B cell (primary cell): ENCODE data around the gene SLC16A10. TPM values are rescaled to one million over a fixed set of nuclear protein-coding genes. Genes with fewer than 3 reads are reported as not detected.

ENCODE experiments used
- ATAC-seq: fragments of 200-7000 bp; cut with Tn5 transposase; one replicate; pipeline ENCODE4 v1.10.0; 2021; ENCODE audit warnings: low read depth, mild to moderate bottlenecking, moderate number of reproducible peaks, moderate library complexity
- CTCF ChIA-PET: fragments of 350-600 bp; sonication (Branson Sonifier 250); formaldehyde crosslinking; loops from one replicate; lab custom pipeline; 2021; ENCODE audit warnings: antibody characterized with exemption, inconsistent platforms; lab: Charles Lee
- POLR2A ChIA-PET: fragments of 350-600 bp; sonication (Branson Sonifier 250); formaldehyde crosslinking; loops from one replicate; lab custom pipeline; 2021; ENCODE audit warnings: antibody characterized with exemption; lab: Charles Lee
- DNase-seq: peaks from one replicate; pipeline ENCODE4 v3.0.0; 2013
- H2AFZ ChIP-seq: 2 replicates; pipeline ENCODE4 v1.6.1; 2012; ENCODE audit warnings: mild to moderate bottlenecking, low read depth, low read length; ENCODE audit not compliant: insufficient read depth, poor library complexity, severe bottlenecking
- H3K27ac ChIP-seq, 2 donors: 1 replicate in 1 of 2; 2 replicates in 1 of 2; pipeline ENCODE4 v1.5.1; 2012 to 2013; ENCODE audit warnings: low read length in 2 of 2, mild to moderate bottlenecking in 2 of 2, moderate library complexity in 1 of 2
- H3K27me3 ChIP-seq, 4 experiments: fragments of 200-600 bp in 1 of 4; sonication (generic) in 1 of 4; replicated peaks in 1 of 4; 1 replicate in 2 of 4; 2 replicates in 2 of 4; pipeline versions ENCODE4 v1.6.1 to v1.7.0; 2013 to 2016; ENCODE audit warnings: low read length in 3 of 4, mild to moderate bottlenecking in 2 of 4, mixed read lengths in 1 of 4, moderate library complexity in 1 of 4; ENCODE audit not compliant: insufficient read depth in 4 of 4, control insufficient read depth in 3 of 4; ENCODE audit errors: control extremely low read depth in 1 of 4
- H3K36me3 ChIP-seq, 2 experiments: replicated peaks in 1 of 2; 1 replicate in 1 of 2; 2 replicates in 1 of 2; pipeline versions ENCODE4 v1.6.1 to v1.7.1; 2013; ENCODE audit warnings: low read length in 1 of 2; ENCODE audit not compliant: insufficient read depth in 2 of 2, control insufficient read depth in 1 of 2; ENCODE audit errors: control extremely low read depth in 1 of 2, extremely low read depth in 1 of 2
- H3K4me1 ChIP-seq, 2 donors: fragments of 200-600 bp in 1 of 2; sonication (generic) in 1 of 2; 1 replicate in 1 of 2; 2 replicates in 1 of 2; pipeline versions ENCODE4 v1.5.1 to v1.6.1; 2013 to 2017; ENCODE audit warnings: low read length in 2 of 2; ENCODE audit not compliant: control insufficient read depth in 2 of 2, insufficient read depth in 2 of 2
- H3K4me2 ChIP-seq: replicated peaks from 2 replicates; pipeline ENCODE3; 2012; ENCODE audit warnings: mild to moderate bottlenecking, low read depth, low read length; ENCODE audit not compliant: poor library complexity, severe bottlenecking
- H3K4me3 ChIP-seq, 5 experiments: fragments of 200-600 bp in 1 of 5; sonication (generic) in 1 of 5; 1 replicate in 3 of 5; 2 replicates in 2 of 5; pipeline versions ENCODE4 v1.5.1 to v1.7.0; 2011 to 2016; ENCODE audit warnings: low read length in 4 of 5, mild to moderate bottlenecking in 4 of 5, low read depth in 2 of 5, control low read depth in 1 of 5, moderate library complexity in 1 of 5; ENCODE audit not compliant: insufficient read depth in 1 of 5; ENCODE audit errors: control extremely low read depth in 1 of 5, extremely low read depth in 1 of 5
- H3K79me2 ChIP-seq: fragments of 200-600 bp; sonication (generic); one replicate; pipeline ENCODE4 v1.6.0; 2016; ENCODE audit warnings: low read length; ENCODE audit not compliant: control insufficient read depth, insufficient read depth
- H3K9ac ChIP-seq: fragments of 200-600 bp; sonication (generic); 2 replicates; pipeline ENCODE4 v1.6.1; 2017; ENCODE audit warnings: mild to moderate bottlenecking, low read length, moderate library complexity
- H3K9me3 ChIP-seq, 3 donors: one replicate each; pipeline versions ENCODE4 v1.6.1 to v1.7.1; 2013; ENCODE audit warnings: low read length in 2 of 3; ENCODE audit not compliant: control insufficient read depth in 2 of 3, insufficient read depth in 1 of 3; ENCODE audit errors: control extremely low read depth in 1 of 3
- H4K20me1 ChIP-seq: 2 replicates; pipeline ENCODE4 v1.6.0; 2012; ENCODE audit warnings: mild to moderate bottlenecking, low read length; ENCODE audit not compliant: insufficient read depth, control insufficient read depth, poor library complexity, severe bottlenecking
- H3K27ac Mint-ChIP-seq: one replicate; pipeline ENCODE4 v1.8.0; 2021; ENCODE audit warnings: mixed read lengths
- H3K27me3 Mint-ChIP-seq: one replicate; pipeline ENCODE4 v1.8.0; 2021; ENCODE audit warnings: mixed read lengths
- H3K4me1 Mint-ChIP-seq: one replicate; pipeline ENCODE4 v1.8.0; 2021; ENCODE audit warnings: mixed read lengths
- H3K4me3 Mint-ChIP-seq: one replicate; pipeline ENCODE4 v1.8.0; 2021; ENCODE audit warnings: mixed read lengths
- H3K9me3 Mint-ChIP-seq: one replicate; pipeline ENCODE4 v1.8.0; 2022; ENCODE audit warnings: mixed read lengths; ENCODE audit not compliant: insufficient read depth
- CTCF ChIP-seq: fragments of 200-600 bp; IDR thresholded peaks from one replicate; pipeline ENCODE4 v1.8.0; 2022; ENCODE audit warnings: antibody characterized with exemption, mild to moderate bottlenecking
- EZH2 ChIP-seq: IDR thresholded peaks from 2 replicates; pipeline ENCODE4 v1.6.1; 2012; ENCODE audit warnings: borderline replicate concordance, low read depth, mild to moderate bottlenecking, moderate library complexity, low read length; ENCODE audit not compliant: insufficient read depth, poor library complexity, severe bottlenecking
- WGBS: methylation state at CpG from one replicate; pipeline ENCODE4 v1.1.5; 2013; ENCODE audit warnings: missing lambda C conversion rate; ENCODE audit not compliant: insufficient coverage; 5-methylcytosine and 5-hydroxymethylcytosine counted together
- intact Hi-C: fragments of 100-400 bp; cut with micrococcal nuclease; formaldehyde crosslinking; loops from one replicate; pipeline ENCODE4 v1.10.0; 2022
- polyA plus RNA-seq: library from polyadenylated mRNA; depleted of rRNA; stranded (reverse); fragments of >200 nt; gene quantifications from 2 replicates; pipeline ENCODE4 v1.2.3, GENCODE V29; 2012
- total RNA-seq, 2 donors: library from RNA; stranded (reverse); fragments of 120-200 nt in 1 of 2; gene quantifications; 1 replicate in 1 of 2; 2 replicates in 1 of 2; pipeline versions ENCODE4 v1.2.3 to v1.2.4, GENCODE V29; 2013 to 2022

Gene SLC16A10
- total and polyA plus RNA-seq, 2 donors (not counting 1 experiment from before 2014, with no cell fraction given): 0.06 to 0.71 TPM

- Histone ChIP-seq H3K9ac (no peak overlapping the region), H2AFZ (no peak overlapping the region), H3K4me1 (peaks cover 17 to 23% of the 10 kb centered on the region in 2 donors), H3K27ac (no peak overlapping the region), H3K27me3 (no peaks in the 10 kb centered on the region), H3K4me2 (no peak overlapping the region), H4K20me1 (no peaks in the 10 kb centered on the region), H3K4me3 (no peak overlapping the region), H3K79me2 (peaks cover 20% of the 10 kb centered on the region), H3K36me3 (no peaks in the 10 kb centered on the region), H3K9me3 (no peaks in the 10 kb centered on the region)
- H3K4me1 Mint-ChIP-seq: peaks cover 18% of the 10 kb centered on the region
- CTCF ChIA-PET: interaction anchor here (0.6 to 1.5 kb wide), 4 partner anchors 16 to 222 kb away, joined by 3 to 6 read pairs (median 4); no protein-coding TSS in a partner anchor
- POLR2A ChIA-PET: no interaction called here
- ATAC-seq (no peak), DNase-seq (no peak)
- no peak overlapping the region for H3K27ac Mint-ChIP-seq
- peaks cover 7% of the 10 kb centered on the region for H3K27me3 Mint-ChIP-seq
- no peaks in the 10 kb centered on the region for H3K9me3 Mint-ChIP-seq
- TF ChIP-seq CTCF (no peak), EZH2 (no peak)
- no peak overlapping the region for H3K4me3 Mint-ChIP-seq
- intact Hi-C loops: no loop called here
Measured at GRCh38 chr6:111256646-111257045, 169.3 kb downstream of the SLC16A10 start.

GRCh38 chr6:111258010-111258409 lies 170.7 kb downstream of the SLC16A10 start:
- H3K9me3 ChIP-seq: no peaks in the 10 kb centered on the region
- no peak overlapping the region for H3K9ac ChIP-seq
- intact Hi-C loops: loop anchor here (2.0 kb wide), 2 partner anchors 383 to 615 kb away; partner anchors contain the start of genes AMD1 and FYN
- H3K27ac ChIP-seq: no peak overlapping the region
- TF ChIP-seq EZH2 (no peak), CTCF (no peak)
- 96% methylated on average over 3 of the region's 13 CpGs for WGBS
- ChIA-PET POLR2A (interaction anchor here (1.9 kb wide), 1 partner anchor 225 kb away, joined by 26 read pairs; the partner anchor contains the start of gene REV3L), CTCF (interaction anchor here (1.3 to 2.5 kb wide), 10 partner anchors 17 to 784 kb away, joined by 3 to 119 read pairs (median 6); no protein-coding TSS in a partner anchor)
- Mint-ChIP-seq H3K4me1 (peaks cover 25% of the 10 kb centered on the region), H3K27ac (no peak overlapping the region), H3K9me3 (no peaks in the 10 kb centered on the region), H3K4me3 (no peak overlapping the region), H3K27me3 (peaks cover 7% of the 10 kb centered on the region)
- H3K4me1 ChIP-seq: peaks cover 17 to 26% of the 10 kb centered on the region in 2 donors
- no peak overlapping the region for H2AFZ ChIP-seq
- ATAC-seq: no peak
- peaks cover 32% of the 10 kb centered on the region for H3K79me2 ChIP-seq
- H3K36me3 ChIP-seq: peaks cover 0 to 8% of the 10 kb centered on the region in 2 experiments
- H4K20me1 ChIP-seq: no peaks in the 10 kb centered on the region
- H3K4me2 ChIP-seq: no peak overlapping the region
- no peaks in the 10 kb centered on the region for H3K27me3 ChIP-seq
- no peak overlapping the region for H3K4me3 ChIP-seq
- no peak for DNase-seq
